SK-N-SH treated with all-trans-retinoic acid at 6 μM for 48 hours (cell line): ENCODE measurements around the gene TMCO5A.

ENCODE experiments used
- ATAC-seq: fragments of 200-7000 bp; cut with Tn5 transposase; 3 replicates; pipeline ENCODE4 v1.9.1; 2020; ENCODE audit warnings: mild to moderate bottlenecking, moderate library complexity
- ARNTL ChIP-seq: fragments of 450-650 bp; formaldehyde crosslinking; IDR thresholded peaks from 2 replicates; pipeline ENCODE4 v1.5.0; 2020; ENCODE audit warnings: low read depth, mild to moderate bottlenecking, moderate library complexity, borderline replicate concordance
- BACH2 ChIP-seq: fragments of 250-450 bp; sonication (Bioruptor Pico); IDR thresholded peaks from 2 replicates; pipeline ENCODE4 v1.9.0; 2021; ENCODE audit warnings: mild to moderate bottlenecking, borderline replicate concordance
- CSDC2 ChIP-seq: fragments of 250-450 bp; sonication (Bioruptor Pico); IDR thresholded peaks from 2 replicates; pipeline ENCODE4 v1.5.0; 2020; ENCODE audit warnings: mild to moderate bottlenecking, moderate library complexity
- GLIS3 ChIP-seq: fragments of 250-450 bp; sonication (Bioruptor Pico); IDR thresholded peaks from 2 replicates; pipeline ENCODE4 v1.5.0; 2020; ENCODE audit warnings: mild to moderate bottlenecking, moderate library complexity
- ISL1 ChIP-seq: fragments of 250-450 bp; sonication (Bioruptor Pico); IDR thresholded peaks from 2 replicates; pipeline ENCODE4 v2.1.2; 2022; ENCODE audit warnings: mild to moderate bottlenecking, moderate library complexity
- OSR1 ChIP-seq: fragments of 250-450 bp; sonication (Bioruptor Pico); IDR thresholded peaks from 2 replicates; pipeline ENCODE4 v1.8.0; 2022; ENCODE audit warnings: moderate library complexity, mild to moderate bottlenecking, inconsistent platforms
- POU6F1 ChIP-seq: fragments of 250-450 bp; sonication (Bioruptor Pico); IDR thresholded peaks from 2 replicates; pipeline ENCODE4 v1.8.0; 2021; ENCODE audit warnings: low read depth, mild to moderate bottlenecking, moderate library complexity, borderline replicate concordance
- PPARA ChIP-seq: fragments of 250-450 bp; sonication (Bioruptor Pico); IDR thresholded peaks from 2 replicates; pipeline ENCODE4 v1.5.0; 2020; ENCODE audit warnings: mild to moderate bottlenecking, borderline replicate concordance
- SNAI2 ChIP-seq: fragments of 250-450 bp; sonication (Bioruptor Pico); IDR thresholded peaks from 2 replicates; pipeline ENCODE4 v1.5.0; 2020; ENCODE audit warnings: mild to moderate bottlenecking, moderate library complexity
- TCF4 ChIP-seq: fragments of 250-450 bp; sonication (Bioruptor Pico); IDR thresholded peaks from 2 replicates; pipeline ENCODE4 v1.8.0; 2021; ENCODE audit warnings: mild to moderate bottlenecking, moderate library complexity, borderline replicate concordance
- TOX ChIP-seq: fragments of 250-450 bp; sonication (Bioruptor Pico); IDR thresholded peaks from 2 replicates; pipeline ENCODE4 v1.8.0; 2021; ENCODE audit warnings: mild to moderate bottlenecking, moderate library complexity, borderline replicate concordance
- ZFP3 ChIP-seq: fragments of 250-450 bp; sonication (Bioruptor Pico); IDR thresholded peaks from 2 replicates; pipeline ENCODE4 v1.5.0; 2020; ENCODE audit warnings: mild to moderate bottlenecking, moderate library complexity
- ZFP30 ChIP-seq: fragments of 450-650 bp; formaldehyde crosslinking; IDR thresholded peaks from 2 replicates; pipeline ENCODE4 v1.5.0; 2022; ENCODE audit warnings: mild to moderate bottlenecking, moderate library complexity
- ZNF70 ChIP-seq: fragments of 450-650 bp; formaldehyde crosslinking; IDR thresholded peaks from 2 replicates; pipeline ENCODE4 v1.5.0; 2020; ENCODE audit warnings: mild to moderate bottlenecking, moderate library complexity
- ZNF8 ChIP-seq: fragments of 450-650 bp; formaldehyde crosslinking; IDR thresholded peaks from 2 replicates; pipeline ENCODE4 v1.5.0; 2020; ENCODE audit warnings: mild to moderate bottlenecking, moderate library complexity
- TF ChIP-seq, protein P1 (sequence below): fragments of 250-450 bp; sonication (Bioruptor Pico); IDR thresholded peaks from 2 replicates; pipeline ENCODE4 v1.5.1; 2020; ENCODE audit warnings: low read depth, mild to moderate bottlenecking, moderate library complexity
- TF ChIP-seq, protein P2 (sequence below): fragments of 250-450 bp; sonication (Bioruptor Pico); IDR thresholded peaks from 2 replicates; pipeline ENCODE4 v1.5.1; 2021; ENCODE audit warnings: mild to moderate bottlenecking, moderate library complexity
- TF ChIP-seq, protein P3 (sequence below): fragments of 250-450 bp; sonication (Bioruptor Pico); IDR thresholded peaks from 2 replicates; pipeline ENCODE4 v1.8.0; 2020; ENCODE audit warnings: mild to moderate bottlenecking, moderate library complexity, borderline replicate concordance

The TMCO5A gene

DNA sequence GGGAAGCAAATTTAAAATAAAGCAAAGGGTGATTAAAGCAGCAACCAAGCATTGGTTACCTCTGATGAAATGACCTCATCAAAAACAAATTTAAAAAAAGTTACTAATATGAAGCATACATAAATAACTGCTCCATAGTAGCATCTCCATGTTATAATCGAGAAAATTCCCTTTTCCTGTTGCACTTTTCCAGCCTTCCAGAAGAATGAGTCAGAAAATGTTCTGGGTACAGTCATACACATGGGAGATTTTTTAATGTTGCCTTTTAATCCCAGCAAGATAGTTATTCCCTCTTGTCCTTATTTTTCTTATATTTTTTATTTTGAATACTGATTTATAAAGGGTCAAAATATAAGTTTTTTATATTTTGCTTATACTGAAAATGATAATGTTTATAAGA is 2.6 kb upstream of the TMCO5A start:
- peak; percentile 56; the same call in 2 of the 3 replicates for ATAC-seq
- TF ChIP-seq, protein P1, sequence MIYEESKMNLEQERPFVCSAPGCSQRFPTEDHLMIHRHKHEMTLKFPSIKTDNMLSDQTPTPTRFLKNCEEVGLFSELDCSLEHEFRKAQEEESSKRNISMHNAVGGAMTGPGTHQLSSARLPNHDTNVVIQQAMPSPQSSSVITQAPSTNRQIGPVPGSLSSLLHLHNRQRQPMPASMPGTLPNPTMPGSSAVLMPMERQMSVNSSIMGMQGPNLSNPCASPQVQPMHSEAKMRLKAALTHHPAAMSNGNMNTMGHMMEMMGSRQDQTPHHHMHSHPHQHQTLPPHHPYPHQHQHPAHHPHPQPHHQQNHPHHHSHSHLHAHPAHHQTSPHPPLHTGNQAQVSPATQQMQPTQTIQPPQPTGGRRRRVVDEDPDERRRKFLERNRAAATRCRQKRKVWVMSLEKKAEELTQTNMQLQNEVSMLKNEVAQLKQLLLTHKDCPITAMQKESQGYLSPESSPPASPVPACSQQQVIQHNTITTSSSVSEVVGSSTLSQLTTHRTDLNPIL (CRISPR knock-in tag), result no peak
- TF ChIP-seq SNAI2 (CRISPR knock-in tag) (no peak), CSDC2 (CRISPR knock-in tag) (no peak), POU6F1 (no peak), ZNF8 (CRISPR knock-in tag) (no peak), OSR1 (CRISPR knock-in tag) (no peak), ZFP30 (CRISPR knock-in tag) (no peak)
- TF ChIP-seq, protein P2, sequence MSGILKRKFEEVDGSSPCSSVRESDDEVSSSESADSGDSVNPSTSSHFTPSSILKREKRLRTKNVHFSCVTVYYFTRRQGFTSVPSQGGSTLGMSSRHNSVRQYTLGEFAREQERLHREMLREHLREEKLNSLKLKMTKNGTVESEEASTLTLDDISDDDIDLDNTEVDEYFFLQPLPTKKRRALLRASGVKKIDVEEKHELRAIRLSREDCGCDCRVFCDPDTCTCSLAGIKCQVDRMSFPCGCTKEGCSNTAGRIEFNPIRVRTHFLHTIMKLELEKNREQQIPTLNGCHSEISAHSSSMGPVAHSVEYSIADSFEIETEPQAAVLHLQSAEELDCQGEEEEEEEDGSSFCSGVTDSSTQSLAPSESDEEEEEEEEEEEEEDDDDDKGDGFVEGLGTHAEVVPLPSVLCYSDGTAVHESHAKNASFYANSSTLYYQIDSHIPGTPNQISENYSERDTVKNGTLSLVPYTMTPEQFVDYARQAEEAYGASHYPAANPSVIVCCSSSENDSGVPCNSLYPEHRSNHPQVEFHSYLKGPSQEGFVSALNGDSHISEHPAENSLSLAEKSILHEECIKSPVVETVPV (CRISPR knock-in tag), result no peak

DNA sequence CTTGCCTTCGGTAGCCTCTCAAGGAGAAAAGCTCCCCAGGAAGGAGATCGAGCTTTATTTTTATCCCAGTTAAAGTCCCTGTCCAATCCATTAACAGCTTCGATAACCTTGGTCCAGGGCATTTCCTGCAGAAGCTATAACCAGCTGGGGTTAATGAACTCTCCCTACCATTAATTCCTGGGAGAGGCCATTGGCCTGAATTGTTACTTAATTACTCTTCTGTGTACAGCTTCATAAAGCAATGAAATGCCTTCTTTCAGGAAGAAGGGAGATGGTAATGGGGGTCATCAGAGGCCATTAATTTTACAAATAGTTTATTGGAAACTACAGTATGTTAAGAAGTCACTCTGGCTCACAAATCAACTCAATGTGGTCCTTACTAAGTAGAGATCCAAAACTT is 1.9 kb upstream of the TMCO5A start:
- ATAC-seq, result no peak
- TF ChIP-seq OSR1 (CRISPR knock-in tag), result no peak
- TF ChIP-seq ZFP3, result no peak
- TF ChIP-seq GLIS3 (CRISPR knock-in tag), result no peak
- no peak for TF ChIP-seq ARNTL (CRISPR knock-in tag)
- TF ChIP-seq ZFP30 (CRISPR knock-in tag), result no peak
- no peak for TF ChIP-seq TOX (CRISPR knock-in tag)
- no peak for TF ChIP-seq TCF4

DNA sequence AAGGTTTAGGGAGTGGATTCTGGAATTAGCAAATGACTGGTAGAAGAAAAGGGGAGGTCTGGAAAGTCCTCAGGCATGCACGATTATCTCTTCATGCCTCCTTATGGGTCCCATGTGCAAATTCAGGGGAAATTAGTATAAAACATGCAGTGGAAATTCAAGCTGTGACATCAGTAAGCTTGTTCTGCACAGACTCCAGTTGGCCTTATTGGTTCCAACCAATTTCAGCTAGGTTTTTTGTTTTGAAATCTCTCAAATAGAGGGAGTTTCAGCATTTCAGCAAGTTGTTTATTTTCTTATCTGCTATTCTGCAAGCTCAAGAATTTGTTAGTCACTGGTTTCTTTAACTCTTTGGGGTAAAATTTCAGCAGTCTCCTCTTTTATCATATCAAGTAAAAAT is 774 bp upstream of the TMCO5A start:
- no peak for ATAC-seq
- TF ChIP-seq ZNF8 (CRISPR knock-in tag) (no peak), TOX (CRISPR knock-in tag) (no peak), SNAI2 (CRISPR knock-in tag) (no peak), CSDC2 (CRISPR knock-in tag) (no peak), ZFP3 (no peak), ISL1 (CRISPR knock-in tag) (no peak), BACH2 (CRISPR knock-in tag) (no peak), ZNF70 (CRISPR knock-in tag) (no peak), ZFP30 (CRISPR knock-in tag) (no peak), OSR1 (CRISPR knock-in tag) (no peak), GLIS3 (CRISPR knock-in tag) (no peak), POU6F1 (no peak), PPARA (CRISPR knock-in tag) (no peak)
- TF ChIP-seq, protein P1 (CRISPR knock-in tag), result no peak
- TF ChIP-seq, protein P3, sequence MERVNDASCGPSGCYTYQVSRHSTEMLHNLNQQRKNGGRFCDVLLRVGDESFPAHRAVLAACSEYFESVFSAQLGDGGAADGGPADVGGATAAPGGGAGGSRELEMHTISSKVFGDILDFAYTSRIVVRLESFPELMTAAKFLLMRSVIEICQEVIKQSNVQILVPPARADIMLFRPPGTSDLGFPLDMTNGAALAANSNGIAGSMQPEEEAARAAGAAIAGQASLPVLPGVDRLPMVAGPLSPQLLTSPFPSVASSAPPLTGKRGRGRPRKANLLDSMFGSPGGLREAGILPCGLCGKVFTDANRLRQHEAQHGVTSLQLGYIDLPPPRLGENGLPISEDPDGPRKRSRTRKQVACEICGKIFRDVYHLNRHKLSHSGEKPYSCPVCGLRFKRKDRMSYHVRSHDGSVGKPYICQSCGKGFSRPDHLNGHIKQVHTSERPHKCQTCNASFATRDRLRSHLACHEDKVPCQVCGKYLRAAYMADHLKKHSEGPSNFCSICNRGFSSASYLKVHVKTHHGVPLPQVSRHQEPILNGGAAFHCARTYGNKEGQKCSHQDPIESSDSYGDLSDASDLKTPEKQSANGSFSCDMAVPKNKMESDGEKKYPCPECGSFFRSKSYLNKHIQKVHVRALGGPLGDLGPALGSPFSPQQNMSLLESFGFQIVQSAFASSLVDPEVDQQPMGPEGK (CRISPR knock-in tag), result no peak
- TF ChIP-seq, protein P2 (CRISPR knock-in tag), result no peak
- TF ChIP-seq, all 23 proteins: peak for 0
